LHCN-M2 (cell line): ENCODE measurements around the gene ZNF91. TPM values are rescaled to one million over a fixed set of nuclear protein-coding genes. Genes with fewer than 3 reads are reported as not detected.
"Not testable (repeated sequence)": the region's sequence is repeated elsewhere in the genome, so short reads cannot be mapped to it uniquely, and the experiment has no call there.

ENCODE experiments used
- DNase-seq: peaks from one replicate; pipeline ENCODE4 v3.0.0-alpha.2; 2012; ENCODE audit warnings: low read depth
- total RNA-seq: library from RNA; depleted of rRNA; stranded (reverse); fragments of >200 nt; gene quantifications from 2 replicates; pipeline ENCODE4 v1.2.3, GENCODE V29; 2014; rRNA removed

Gene ZNF91
- total RNA-seq, 1 experiment from 2014 or later: 19.3 TPM

DNA sequence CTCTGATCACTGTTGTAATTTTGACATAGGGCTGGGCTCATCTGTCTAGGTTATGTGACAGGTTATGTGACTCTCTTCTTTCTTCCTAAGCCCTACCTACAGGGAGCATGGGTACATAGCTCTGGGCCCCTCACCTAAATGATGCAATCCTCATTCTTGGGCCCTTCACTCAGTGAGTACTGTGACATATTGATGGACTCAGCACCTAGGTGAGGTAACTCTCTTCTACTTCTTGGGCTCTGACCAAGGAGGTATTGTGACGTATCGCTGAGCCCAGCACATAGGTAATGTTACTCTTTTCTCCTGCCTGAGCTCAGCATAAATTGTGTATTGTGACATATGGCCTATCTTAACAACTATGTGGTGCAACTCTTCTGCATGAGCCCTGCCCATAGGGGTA lies 76.3 kb downstream of the ZNF91 start:
- not testable (repeated sequence) for DNase-seq

DNA sequence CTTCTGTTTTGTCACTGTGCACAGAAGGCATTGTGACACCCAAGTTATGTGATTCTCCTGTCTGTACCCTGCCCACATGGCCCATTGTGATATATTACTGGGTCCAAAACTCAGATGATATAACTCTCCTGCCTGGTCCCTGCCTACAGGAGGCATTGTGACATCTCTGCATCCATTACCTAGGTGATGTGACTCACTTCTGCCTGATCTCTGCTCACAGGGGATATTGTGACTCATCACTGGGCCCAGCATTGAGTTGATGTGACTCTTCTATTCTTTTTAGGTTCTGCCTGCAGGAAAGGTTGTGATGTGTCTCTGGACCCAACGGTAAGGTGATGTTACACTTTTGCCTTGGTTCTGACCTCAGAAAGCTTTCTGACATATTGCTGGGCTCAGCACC lies 77.1 kb downstream of the ZNF91 start:
- DNase-seq: peak; percentile 12

DNA sequence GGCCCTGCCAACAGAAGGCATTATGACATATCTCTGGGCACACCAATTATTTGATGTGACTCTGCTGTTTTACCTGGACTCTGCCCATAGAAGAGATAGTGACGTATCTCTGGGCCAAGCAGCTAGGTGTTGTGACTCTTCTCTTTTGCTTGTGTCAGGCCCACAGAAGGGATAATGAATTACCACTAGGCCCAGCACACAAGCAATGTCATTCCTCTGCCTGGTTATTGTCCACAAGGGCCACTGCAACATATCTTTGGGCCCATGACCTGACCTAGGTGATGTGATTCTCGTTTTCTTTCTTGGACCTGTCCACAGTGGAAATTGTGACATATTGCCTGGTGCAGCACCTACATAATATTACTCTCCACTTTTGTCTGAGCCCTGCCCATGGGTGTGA lies 80.0 kb downstream of the ZNF91 start:
- DNase-seq: no peak

DNA sequence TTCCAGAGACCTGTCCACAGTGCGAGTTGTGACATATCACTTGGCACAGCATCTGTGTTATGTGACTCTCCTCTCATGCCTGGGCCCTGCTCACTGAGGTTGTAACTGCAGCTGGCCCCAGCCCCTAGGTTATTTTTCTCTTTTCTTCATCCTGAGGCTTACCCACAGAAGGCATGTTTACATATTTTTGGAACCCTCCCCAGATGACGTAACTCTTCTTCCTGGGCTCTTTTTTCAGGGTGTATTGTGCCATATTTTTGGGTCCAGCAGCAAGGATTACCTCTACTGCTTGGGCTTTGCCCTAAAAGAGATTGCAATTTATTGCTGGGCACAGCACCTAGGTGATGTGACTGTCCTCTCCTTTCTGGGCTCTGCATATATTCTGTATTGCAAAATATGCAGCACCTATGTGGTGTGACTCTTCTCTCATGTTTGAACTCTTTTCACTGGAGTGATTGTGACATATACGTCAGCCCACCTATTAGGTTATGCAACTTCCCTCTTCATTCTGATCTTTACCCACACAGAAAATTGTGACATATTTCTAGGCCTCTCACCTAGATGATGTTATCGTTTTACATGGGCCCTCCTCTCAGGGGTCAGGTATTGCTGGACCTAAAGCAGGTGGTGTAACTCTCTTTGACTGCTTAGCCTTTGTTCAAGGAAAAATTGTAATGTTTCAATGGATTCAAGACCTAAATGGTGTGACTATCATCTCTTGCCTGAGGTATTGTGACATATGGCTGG lies 80.6 kb downstream of the ZNF91 start:
- DNase-seq: no peak

DNA sequence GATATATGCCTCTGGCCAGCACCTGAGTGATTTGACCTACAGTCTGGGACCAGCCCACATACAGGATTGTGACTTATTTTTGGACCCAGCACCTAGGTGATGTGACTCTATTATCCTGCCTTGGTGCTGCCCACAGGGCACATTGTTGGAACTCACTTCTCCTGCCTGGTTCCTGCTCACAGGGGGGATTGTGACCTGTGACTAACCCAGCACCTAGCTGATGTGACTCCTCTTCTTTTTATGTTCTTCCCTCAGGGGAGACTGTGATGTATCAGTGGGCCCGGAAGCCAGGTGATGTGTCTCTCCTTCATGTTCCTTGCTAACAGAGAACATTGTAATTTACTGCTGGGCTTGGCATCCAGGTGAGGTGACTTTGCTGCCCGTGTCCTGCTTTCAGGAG lies 82.1 kb downstream of the ZNF91 start:
- no peak for DNase-seq

DNA sequence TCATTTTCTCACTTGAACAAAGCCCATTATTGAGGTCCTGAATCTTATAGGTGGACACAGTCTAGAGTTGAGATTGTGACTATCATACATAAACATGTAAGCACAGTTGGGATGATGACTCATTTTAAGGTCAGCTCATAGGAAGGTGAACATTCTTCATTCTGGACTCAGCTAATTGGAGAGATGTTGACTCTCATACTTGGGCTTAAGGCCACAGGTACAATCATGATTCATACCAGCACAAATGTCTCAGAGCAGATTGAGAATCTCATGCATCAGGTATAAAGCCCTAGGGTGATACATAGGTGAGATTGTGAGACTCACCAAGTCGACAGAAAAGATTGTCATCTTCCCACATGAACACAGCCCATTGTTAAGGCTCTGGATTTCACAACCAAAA lies 82.8 kb downstream of the ZNF91 start:
- no peak for DNase-seq

DNA sequence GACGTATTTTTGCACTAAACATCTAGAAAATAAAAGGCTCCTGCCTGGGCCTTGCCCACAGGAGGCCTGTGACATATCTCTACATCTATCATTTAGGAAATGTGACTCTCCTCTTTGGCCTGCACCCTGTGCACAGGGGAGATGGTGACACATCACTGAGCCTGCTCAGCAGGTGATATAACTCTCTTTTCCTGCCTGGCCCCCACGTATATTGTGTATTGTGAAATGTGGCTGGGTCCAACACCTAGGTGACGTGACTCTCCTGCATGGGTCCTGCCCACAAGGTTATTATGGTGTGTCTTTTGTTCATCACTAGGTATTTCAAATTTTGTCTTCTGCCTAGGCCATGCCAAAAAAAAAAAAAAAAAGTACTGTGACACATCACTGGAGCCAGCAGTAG lies 83.7 kb downstream of the ZNF91 start:
- no peak for DNase-seq

DNA sequence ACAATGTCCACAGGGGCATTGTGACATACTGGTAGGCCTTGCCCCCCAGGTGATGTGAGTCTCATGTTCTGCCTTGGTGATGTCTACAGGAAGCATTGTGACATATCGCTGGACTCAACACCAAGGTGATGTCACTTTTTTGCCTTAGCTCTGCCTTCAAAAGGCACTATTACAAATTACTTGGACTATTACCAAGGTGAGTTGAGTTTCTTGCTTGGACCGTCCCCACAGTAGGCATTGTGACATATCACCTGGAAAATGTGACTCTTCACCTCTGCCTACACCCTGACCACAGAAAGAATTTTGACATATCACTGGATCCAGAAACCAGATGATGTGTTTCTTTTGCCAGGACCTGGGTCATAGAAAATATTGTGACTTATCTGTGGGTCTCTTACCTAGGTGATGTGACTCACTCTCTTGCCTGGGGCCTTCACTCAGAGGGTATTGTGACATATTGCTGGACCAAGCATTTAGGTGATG lies 84.5 kb downstream of the ZNF91 start:
- DNase-seq: no peak

DNA sequence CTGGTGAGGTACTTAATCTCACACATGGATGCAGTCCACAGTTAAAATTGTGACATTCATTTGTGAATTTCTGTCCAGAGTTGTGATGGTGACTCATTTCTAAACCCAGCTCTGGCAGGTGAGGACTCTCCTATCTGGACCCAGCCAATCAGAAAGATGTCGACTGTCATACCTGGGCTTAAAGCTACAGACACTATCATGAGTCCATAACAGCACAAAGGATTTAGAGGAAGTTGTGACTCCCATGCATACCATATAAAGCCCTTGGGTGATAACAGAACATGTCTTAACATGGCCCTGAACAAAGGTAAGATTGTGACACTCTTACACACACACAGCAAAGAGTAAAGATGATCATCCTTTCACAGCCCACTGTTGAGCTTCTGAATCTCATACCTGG lies 85.3 kb downstream of the ZNF91 start:
- DNase-seq: no peak

DNA sequence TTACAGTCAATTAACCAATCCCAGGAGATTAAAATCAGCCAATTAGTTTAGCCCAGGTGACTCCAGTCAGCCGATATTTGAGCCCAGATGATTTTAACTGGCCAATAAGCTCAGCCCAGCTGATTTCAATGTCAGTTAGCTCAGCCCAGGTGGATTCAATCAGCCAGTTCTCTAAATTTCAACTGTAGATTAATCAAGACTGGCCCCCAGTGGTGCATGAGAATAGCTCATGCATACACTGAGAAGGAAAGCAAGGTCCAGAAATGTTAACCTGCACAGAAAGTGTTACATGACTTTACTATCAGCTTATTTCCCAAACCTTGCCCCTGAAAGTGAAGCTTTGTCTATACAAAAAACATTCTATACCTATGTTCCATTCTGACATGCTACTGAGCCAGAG lies 89.7 kb downstream of the ZNF91 start:
- DNase-seq: no peak

DNA sequence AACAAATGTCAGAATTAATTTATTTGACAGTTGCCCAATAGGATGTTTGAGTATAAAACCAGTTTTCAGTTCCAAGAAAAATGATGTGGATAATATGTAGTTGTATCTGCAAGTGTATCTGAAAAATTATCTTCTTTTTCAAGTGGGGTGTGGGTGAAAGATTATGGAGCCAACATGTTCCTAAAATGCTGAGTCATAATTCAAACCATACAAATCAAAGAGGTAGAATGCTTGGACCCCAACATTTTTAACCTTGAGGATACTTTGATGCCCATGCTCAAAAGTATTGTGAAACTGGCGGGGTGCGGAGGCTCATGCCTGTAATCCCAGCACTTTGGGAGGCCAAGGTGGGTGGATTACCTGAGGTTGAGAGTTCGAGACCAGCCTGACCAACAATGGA lies 91.0 kb downstream of the ZNF91 start:
- no peak for DNase-seq

DNA sequence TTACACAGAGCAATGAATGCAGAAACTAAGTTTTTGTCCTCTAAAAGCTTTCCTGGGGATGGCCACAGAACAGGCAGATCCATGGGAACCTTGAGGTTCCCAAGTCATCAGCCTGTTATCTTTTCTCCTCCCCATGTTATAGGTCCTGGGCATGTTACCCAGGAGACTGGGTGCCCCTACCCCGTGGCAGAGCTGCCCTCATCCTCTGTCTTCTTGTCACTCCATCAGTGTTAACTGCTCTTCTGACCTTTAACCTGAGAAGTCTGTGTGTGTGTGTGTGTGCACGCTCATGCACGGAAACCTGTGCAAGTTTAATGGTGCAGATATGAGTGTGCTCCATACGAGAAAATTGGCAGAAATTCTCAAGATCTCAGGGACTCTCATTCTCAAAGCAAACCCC lies 101.1 kb downstream of the ZNF91 start:
- DNase-seq: no peak

DNA sequence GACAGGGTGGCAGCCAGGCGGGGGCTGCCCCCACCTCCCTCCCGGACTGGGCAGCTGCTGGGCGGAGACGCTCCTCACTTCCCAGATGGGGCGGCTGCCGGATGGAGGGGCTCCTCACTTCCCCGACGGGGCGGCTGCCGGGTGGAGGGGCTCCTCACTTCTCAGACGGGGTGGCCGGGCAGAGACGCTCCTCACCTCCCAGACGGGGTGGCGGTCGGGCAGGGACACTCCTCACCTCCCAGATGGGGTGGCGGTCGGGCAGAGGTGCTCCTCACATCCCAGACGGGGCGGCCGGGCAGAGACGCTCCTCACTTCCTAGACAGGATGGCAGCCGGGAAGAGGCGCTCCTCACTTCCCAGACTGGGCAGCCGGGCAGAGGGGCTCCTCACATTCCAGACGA lies 105.3 kb downstream of the ZNF91 start:
- DNase-seq: not testable (repeated sequence)

Other genes starting within 250 kb of the ZNF91 start
- 20.3 and 34.5 TPM in 2 replicates for gene ZNF724, start 145.1 kb downstream of the ZNF91 start, total RNA-seq